ENCODE results near the gene SEL1L2.

SEL1L2 gene

GRCh38 chr20:13928901-13929300, 61.5 kb downstream of the SEL1L2 start:
- DNase-seq, result no peak

- no peak for DNase-seq
These were observed 63.2 kb downstream of the SEL1L2 start for GRCh38 chr20:13927171-13927570.

GRCh38 chr20:13922241-13922640, 68.2 kb downstream of the SEL1L2 start:
- no peak for DNase-seq

- DNase-seq, result no peak
These were observed 75.1 kb downstream of the SEL1L2 start for GRCh38 chr20:13915284-13915683.

- no peak for DNase-seq
These were observed 76.8 kb downstream of the SEL1L2 start for GRCh38 chr20:13913572-13913971.

GRCh38 chr20:13913131-13913530, 77.3 kb downstream of the SEL1L2 start:
- DNase-seq, result no peak

GRCh38 chr20:13910492-13910891, 79.9 kb downstream of the SEL1L2 start:
- peak; percentile 2 for DNase-seq

- no peak for DNase-seq
These were observed 81.3 kb downstream of the SEL1L2 start for GRCh38 chr20:13909067-13909466.

- DNase-seq, result no peak
These were observed 85.6 kb downstream of the SEL1L2 start for GRCh38 chr20:13904766-13905165.

- no peak for DNase-seq
These were observed 89.9 kb downstream of the SEL1L2 start for GRCh38 chr20:13900496-13900895.

- DNase-seq, result no peak
These were observed 92.3 kb downstream of the SEL1L2 start for GRCh38 chr20:13898012-13898612.

- DNase-seq, result no peak
These were observed 98.8 kb downstream of the SEL1L2 start for GRCh38 chr20:13891575-13891974.

- no peak for DNase-seq
These were observed 105.6 kb downstream of the SEL1L2 start for GRCh38 chr20:13884803-13885202.

- DNase-seq, result no peak
These were observed 107.0 kb downstream of the SEL1L2 start for GRCh38 chr20:13883425-13883824.

- DNase-seq, result no peak
These were observed 111.8 kb downstream of the SEL1L2 start for GRCh38 chr20:13878566-13878965.

- no peak for DNase-seq
These were observed 112.6 kb downstream of the SEL1L2 start for GRCh38 chr20:13877793-13878192.

GRCh38 chr20:13875265-13875811, 115.1 kb downstream of the SEL1L2 start:
- DNase-seq, result no peak

- no peak for DNase-seq
These were observed 115.8 kb downstream of the SEL1L2 start for GRCh38 chr20:13874394-13875157.

GRCh38 chr20:13873831-13874230, 116.6 kb downstream of the SEL1L2 start:
- no peak for DNase-seq

GRCh38 chr20:13870170-13870748, 120.2 kb downstream of the SEL1L2 start:
- DNase-seq, result peak; percentile 2

GRCh38 chr20:13868331-13868730, 122.1 kb downstream of the SEL1L2 start:
- DNase-seq, result peak; percentile 36

GRCh38 chr20:13865791-13866351, 124.5 kb downstream of the SEL1L2 start:
- DNase-seq, result peak; percentile 6

GRCh38 chr20:13865156-13865555, 125.3 kb downstream of the SEL1L2 start:
- DNase-seq, result no peak

- no peak for DNase-seq
These were observed 127.2 kb downstream of the SEL1L2 start for GRCh38 chr20:13863244-13863643.
